GM19238 (cell line): ENCODE data around the gene CAMTA1.

Experiments used
- DNase-seq: peaks from one replicate; pipeline ENCODE4 v3.0.0; 2011; ENCODE audit warnings: low spot score; ENCODE audit not compliant: insufficient read length

CAMTA1 gene

GRCh38 chr1:7505771-7506453, 720.7 kb downstream of the CAMTA1 start:
- no peak for DNase-seq

- no peak for DNase-seq
Observed at GRCh38 chr1:7506454-7507284, 721.4 kb downstream of the CAMTA1 start.

- DNase-seq = no peak
Observed at GRCh38 chr1:7507285-7508019, 722.2 kb downstream of the CAMTA1 start.

GRCh38 chr1:7508052-7508933, 723.0 kb downstream of the CAMTA1 start:
- DNase-seq = no peak

- no peak for DNase-seq
Observed at GRCh38 chr1:7508934-7509519, 723.8 kb downstream of the CAMTA1 start.

- no peak for DNase-seq
Observed at GRCh38 chr1:7509598-7509997, 724.3 kb downstream of the CAMTA1 start.

- no peak for DNase-seq
Observed at GRCh38 chr1:7510389-7510931, 725.2 kb downstream of the CAMTA1 start.

GRCh38 chr1:7511381-7511780, 726.1 kb downstream of the CAMTA1 start:
- DNase-seq = no peak

- DNase-seq = no peak
Observed at GRCh38 chr1:7513081-7513480, 727.8 kb downstream of the CAMTA1 start.

GRCh38 chr1:7515175-7515574, 729.9 kb downstream of the CAMTA1 start:
- no peak for DNase-seq

- no peak for DNase-seq
Observed at GRCh38 chr1:7515904-7516303, 730.6 kb downstream of the CAMTA1 start.

GRCh38 chr1:7516341-7516740, 731.1 kb downstream of the CAMTA1 start:
- no peak for DNase-seq

GRCh38 chr1:7516929-7517328, 731.7 kb downstream of the CAMTA1 start:
- DNase-seq = no peak

GRCh38 chr1:7517611-7518330, 732.5 kb downstream of the CAMTA1 start:
- no peak for DNase-seq

GRCh38 chr1:7518411-7518810, 733.2 kb downstream of the CAMTA1 start:
- DNase-seq = no peak

- DNase-seq = no peak
Observed at GRCh38 chr1:7519181-7519860, 734.1 kb downstream of the CAMTA1 start.

- DNase-seq = no peak
Observed at GRCh38 chr1:7519861-7520395, 734.7 kb downstream of the CAMTA1 start.

GRCh38 chr1:7520496-7520895, 735.2 kb downstream of the CAMTA1 start:
- DNase-seq = no peak
